HepG2 (cell line): ENCODE measurements around the gene TUBE1.

Experiments
- ARID5B ChIP-seq: IDR thresholded peaks from 2 replicates; pipeline ENCODE4 v1.4.0; 2020; ENCODE audit warnings: mild to moderate bottlenecking, missing genetic modification reagents
- ATF4 ChIP-seq, 2 experiments: fragments of 450-650 bp in 1 of 2; sonication (generic) in 1 of 2; formaldehyde crosslinking; IDR thresholded peaks; 2 replicates each; pipeline versions ENCODE4 v1.5.0 to v1.8.0; 2020 to 2022; ENCODE audit warnings: mild to moderate bottlenecking in 1 of 2, missing genetic modification reagents in 1 of 2
- BHLHE40 ChIP-seq: IDR thresholded peaks from 2 replicates; pipeline ENCODE4 v1.6.1; 2011; ENCODE audit warnings: low read length, improper control_type of control experiment
- CTCF ChIP-seq: sonication (generic); formaldehyde crosslinking; IDR thresholded peaks from 2 replicates; pipeline ENCODE4 v1.5.0; 2020; ENCODE audit warnings: mild to moderate bottlenecking, missing genetic modification reagents, moderate library complexity
- MYC ChIP-seq: sonication (generic); formaldehyde crosslinking; IDR thresholded peaks from 2 replicates; pipeline ENCODE4 v1.9.0; 2021; ENCODE audit warnings: missing genetic modification reagents, borderline replicate concordance
- NPAS2 ChIP-seq: sonication (generic); formaldehyde crosslinking; IDR thresholded peaks from 2 replicates; pipeline ENCODE4 v1.8.0; 2022; ENCODE audit warnings: mild to moderate bottlenecking, missing genetic modification reagents, borderline replicate concordance
- RAD21 ChIP-seq: fragments of 450-650 bp; formaldehyde crosslinking; IDR thresholded peaks from 2 replicates; pipeline ENCODE4 v1.5.0; 2020; ENCODE audit warnings: mild to moderate bottlenecking
- ZBTB10 ChIP-seq: sonication (generic); formaldehyde crosslinking; IDR thresholded peaks from 2 replicates; pipeline ENCODE4 v1.4.0; 2020; ENCODE audit warnings: missing genetic modification reagents, borderline replicate concordance
- ZNF503 ChIP-seq: sonication (generic); formaldehyde crosslinking; IDR thresholded peaks from 2 replicates; pipeline ENCODE4 v1.4.0; 2020; ENCODE audit warnings: missing genetic modification reagents
- ZNF563 ChIP-seq: sonication (generic); formaldehyde crosslinking; IDR thresholded peaks from 2 replicates; pipeline ENCODE4 v1.8.0; 2022; ENCODE audit warnings: mild to moderate bottlenecking, moderate library complexity, missing genetic modification reagents
- ZNF780A ChIP-seq: sonication (generic); formaldehyde crosslinking; IDR thresholded peaks from 2 replicates; pipeline ENCODE4 v1.8.0; 2022; ENCODE audit warnings: mild to moderate bottlenecking, missing genetic modification reagents, moderate library complexity
- TF ChIP-seq, protein P1 (sequence below): sonication (generic); formaldehyde crosslinking; IDR thresholded peaks from 2 replicates; pipeline ENCODE4 v1.8.1; 2022; ENCODE audit warnings: low read depth, mild to moderate bottlenecking, missing genetic modification reagents
- TF ChIP-seq, protein P2 (sequence below): sonication (generic); formaldehyde crosslinking; IDR thresholded peaks from 2 replicates; pipeline ENCODE4 v1.9.0; 2021; ENCODE audit warnings: missing genetic modification reagents, borderline replicate concordance

GRCh38 chr6:112058243-112059032 lies 28.8 kb downstream of the TUBE1 start:
- no peak for TF ChIP-seq ZBTB10 (CRISPR knock-in tag)
- no peak for TF ChIP-seq RAD21
- no peak for TF ChIP-seq CTCF (CRISPR knock-in tag)
- TF ChIP-seq ATF4 (CRISPR knock-in tag; IDR thresholded peaks at IDR 0.05): no peak
- TF ChIP-seq, protein P1, sequence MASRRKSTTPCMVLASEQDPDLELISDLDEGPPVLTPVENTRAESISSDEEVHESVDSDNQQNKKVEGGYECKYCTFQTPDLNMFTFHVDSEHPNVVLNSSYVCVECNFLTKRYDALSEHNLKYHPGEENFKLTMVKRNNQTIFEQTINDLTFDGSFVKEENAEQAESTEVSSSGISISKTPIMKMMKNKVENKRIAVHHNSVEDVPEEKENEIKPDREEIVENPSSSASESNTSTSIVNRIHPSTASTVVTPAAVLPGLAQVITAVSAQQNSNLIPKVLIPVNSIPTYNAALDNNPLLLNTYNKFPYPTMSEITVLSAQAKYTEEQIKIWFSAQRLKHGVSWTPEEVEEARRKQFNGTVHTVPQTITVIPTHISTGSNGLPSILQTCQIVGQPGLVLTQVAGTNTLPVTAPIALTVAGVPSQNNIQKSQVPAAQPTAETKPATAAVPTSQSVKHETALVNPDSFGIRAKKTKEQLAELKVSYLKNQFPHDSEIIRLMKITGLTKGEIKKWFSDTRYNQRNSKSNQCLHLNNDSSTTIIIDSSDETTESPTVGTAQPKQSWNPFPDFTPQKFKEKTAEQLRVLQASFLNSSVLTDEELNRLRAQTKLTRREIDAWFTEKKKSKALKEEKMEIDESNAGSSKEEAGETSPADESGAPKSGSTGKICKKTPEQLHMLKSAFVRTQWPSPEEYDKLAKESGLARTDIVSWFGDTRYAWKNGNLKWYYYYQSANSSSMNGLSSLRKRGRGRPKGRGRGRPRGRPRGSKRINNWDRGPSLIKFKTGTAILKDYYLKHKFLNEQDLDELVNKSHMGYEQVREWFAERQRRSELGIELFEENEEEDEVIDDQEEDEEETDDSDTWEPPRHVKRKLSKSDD: no peak
- no peak for TF ChIP-seq ZNF563
- TF ChIP-seq, protein P2, sequence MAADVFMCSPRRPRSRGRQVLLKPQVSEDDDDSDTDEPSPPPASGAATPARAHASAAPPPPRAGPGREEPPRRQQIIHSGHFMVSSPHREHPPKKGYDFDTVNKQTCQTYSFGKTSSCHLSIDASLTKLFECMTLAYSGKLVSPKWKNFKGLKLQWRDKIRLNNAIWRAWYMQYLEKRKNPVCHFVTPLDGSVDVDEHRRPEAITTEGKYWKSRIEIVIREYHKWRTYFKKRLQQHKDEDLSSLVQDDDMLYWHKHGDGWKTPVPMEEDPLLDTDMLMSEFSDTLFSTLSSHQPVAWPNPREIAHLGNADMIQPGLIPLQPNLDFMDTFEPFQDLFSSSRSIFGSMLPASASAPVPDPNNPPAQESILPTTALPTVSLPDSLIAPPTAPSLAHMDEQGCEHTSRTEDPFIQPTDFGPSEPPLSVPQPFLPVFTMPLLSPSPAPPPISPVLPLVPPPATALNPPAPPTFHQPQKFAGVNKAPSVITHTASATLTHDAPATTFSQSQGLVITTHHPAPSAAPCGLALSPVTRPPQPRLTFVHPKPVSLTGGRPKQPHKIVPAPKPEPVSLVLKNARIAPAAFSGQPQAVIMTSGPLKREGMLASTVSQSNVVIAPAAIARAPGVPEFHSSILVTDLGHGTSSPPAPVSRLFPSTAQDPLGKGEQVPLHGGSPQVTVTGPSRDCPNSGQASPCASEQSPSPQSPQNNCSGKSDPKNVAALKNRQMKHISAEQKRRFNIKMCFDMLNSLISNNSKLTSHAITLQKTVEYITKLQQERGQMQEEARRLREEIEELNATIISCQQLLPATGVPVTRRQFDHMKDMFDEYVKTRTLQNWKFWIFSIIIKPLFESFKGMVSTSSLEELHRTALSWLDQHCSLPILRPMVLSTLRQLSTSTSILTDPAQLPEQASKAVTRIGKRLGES (CRISPR knock-in tag): no peak
- no peak for TF ChIP-seq NPAS2 (CRISPR knock-in tag)
- no peak for TF ChIP-seq BHLHE40
- TF ChIP-seq MYC (CRISPR knock-in tag): no peak
- no peak for TF ChIP-seq ARID5B (CRISPR knock-in tag)
- TF ChIP-seq ZNF780A (CRISPR knock-in tag): no peak
- TF ChIP-seq ZNF503: no peak
